WERI-Rb-1 (cell line): ENCODE measurements around the gene RABGAP1L.

ENCODE experiments used
- DNase-seq: peaks from one replicate; pipeline ENCODE4 v3.0.0-alpha.2; 2020
- H3K27ac ChIP-seq: fragments of 250-450 bp; sonication (Bioruptor Pico); 2 replicates; pipeline ENCODE4 v1.5.1; 2020; ENCODE audit warnings: mild to moderate bottlenecking, moderate library complexity
- H3K27me3 ChIP-seq: fragments of 250-450 bp; sonication (Bioruptor Pico); 2 replicates; pipeline ENCODE4 v1.5.1; 2021; ENCODE audit warnings: mild to moderate bottlenecking, low read depth, moderate library complexity; ENCODE audit not compliant: insufficient read depth, severe bottlenecking
- H3K36me3 ChIP-seq: fragments of 250-450 bp; sonication (Bioruptor Pico); 2 replicates; pipeline ENCODE4 v1.5.1; 2020; ENCODE audit warnings: mild to moderate bottlenecking, moderate library complexity
- H3K4me3 ChIP-seq: 2 replicates; pipeline ENCODE4 v1.5.1; 2011; ENCODE audit warnings: low read depth, mild to moderate bottlenecking, control low read depth, low read length
- H3K9me3 ChIP-seq: fragments of 250-450 bp; sonication (Bioruptor Pico); 2 replicates; pipeline ENCODE4 v1.5.1; 2021; ENCODE audit warnings: mild to moderate bottlenecking, moderate library complexity; ENCODE audit not compliant: severe bottlenecking
- CTCF ChIP-seq: IDR thresholded peaks from 2 replicates; pipeline ENCODE4 v1.5.1; 2011; ENCODE audit warnings: low read depth, mild to moderate bottlenecking, control low read depth, inconsistent platforms, low read length

The RABGAP1L gene

GRCh38 chr1:174721246-174721645 is 561.9 kb downstream of the RABGAP1L start:
- Histone ChIP-seq H3K9me3 (no peaks in the 10 kb centered on the region), H3K4me3 (no peak overlapping the region), H3K27ac (no peak overlapping the region), H3K27me3 (no peaks in the 10 kb centered on the region), H3K36me3 (no peaks in the 10 kb centered on the region)
- no peak for TF ChIP-seq CTCF
- DNase-seq, result no peak

GRCh38 chr1:174723816-174724215 is 564.5 kb downstream of the RABGAP1L start:
- H3K4me3 ChIP-seq, result no peak overlapping the region
- H3K36me3 ChIP-seq, result no peaks in the 10 kb centered on the region
- no peak for TF ChIP-seq CTCF
- H3K27ac ChIP-seq, result no peak overlapping the region
- no peaks in the 10 kb centered on the region for H3K9me3 ChIP-seq
- no peak for DNase-seq
- H3K27me3 ChIP-seq, result no peaks in the 10 kb centered on the region

- H3K36me3 ChIP-seq, result no peaks in the 10 kb centered on the region
- H3K9me3 ChIP-seq, result no peaks in the 10 kb centered on the region
- H3K27ac ChIP-seq, result no peak overlapping the region
- H3K4me3 ChIP-seq, result no peak overlapping the region
- H3K27me3 ChIP-seq, result no peaks in the 10 kb centered on the region
- TF ChIP-seq CTCF, result no peak
- DNase-seq, result no peak
These were observed 564.9 kb downstream of the RABGAP1L start for GRCh38 chr1:174724219-174724618.

GRCh38 chr1:174726167-174726879 is 567.0 kb downstream of the RABGAP1L start:
- no peak overlapping the region for H3K4me3 ChIP-seq
- no peak for DNase-seq
- no peaks in the 10 kb centered on the region for H3K36me3 ChIP-seq
- no peak for TF ChIP-seq CTCF
- no peaks in the 10 kb centered on the region for H3K9me3 ChIP-seq
- no peaks in the 10 kb centered on the region for H3K27me3 ChIP-seq
- no peak overlapping the region for H3K27ac ChIP-seq

GRCh38 chr1:174726880-174727585 is 567.7 kb downstream of the RABGAP1L start:
- no peak overlapping the region for H3K4me3 ChIP-seq
- no peaks in the 10 kb centered on the region for H3K36me3 ChIP-seq
- no peak for DNase-seq
- no peak for TF ChIP-seq CTCF
- H3K27ac ChIP-seq, result no peak overlapping the region
- H3K9me3 ChIP-seq, result no peaks in the 10 kb centered on the region
- no peaks in the 10 kb centered on the region for H3K27me3 ChIP-seq
